Fibroblast of lung (primary cell): Measurements from ENCODE around the gene WDR59. TPM values are rescaled to one million over a fixed set of nuclear protein-coding genes. Genes with fewer than 3 reads are reported as not detected.

ENCODE experiments used
- DNase-seq, 2 donors: peaks; one replicate each; pipeline versions ENCODE4 v3.0.0 to v3.0.0-alpha.2; 2010; ENCODE audit warnings: low read depth in 2 of 2
- H2AFZ ChIP-seq: 2 replicates; pipeline ENCODE4 v1.5.1; 2012; ENCODE audit warnings: low read length, control low read depth, inconsistent platforms
- H3K27ac ChIP-seq: 2 replicates; pipeline ENCODE4 v1.5.1; 2011; ENCODE audit warnings: low read length, control low read depth; ENCODE audit not compliant: insufficient read depth
- H3K27me3 ChIP-seq: 2 replicates; pipeline ENCODE4 v1.5.1; 2011; ENCODE audit warnings: mild to moderate bottlenecking, low read length; ENCODE audit not compliant: control insufficient read depth, insufficient read depth
- H3K36me3 ChIP-seq: 2 replicates; pipeline ENCODE4 v1.5.1; 2011; ENCODE audit warnings: low read length; ENCODE audit not compliant: control insufficient read depth, insufficient read depth
- H3K4me1 ChIP-seq: 2 replicates; pipeline ENCODE4 v1.5.1; 2011; ENCODE audit warnings: low read length; ENCODE audit not compliant: control insufficient read depth, insufficient read depth; ENCODE audit errors: extremely low read depth
- H3K4me2 ChIP-seq: 2 replicates; pipeline ENCODE4 v1.5.1; 2011; ENCODE audit warnings: low read length, control low read depth; ENCODE audit not compliant: insufficient read depth; ENCODE audit errors: extremely low read depth
- H3K4me3 ChIP-seq, 4 experiments: fragments of 200-600 bp in 1 of 4; sonication (generic) in 1 of 4; replicated peaks in 1 of 4; 2 replicates each; pipeline ENCODE4 v1.5.1; 2011 to 2016; ENCODE audit warnings: low read length in 4 of 4, low read depth in 3 of 4, mild to moderate bottlenecking in 3 of 4, control low read depth in 2 of 4, inconsistent platforms in 1 of 4, mixed read lengths in 1 of 4; ENCODE audit not compliant: insufficient read depth in 1 of 4; ENCODE audit errors: control extremely low read depth in 1 of 4
- H3K79me2 ChIP-seq: 2 replicates; pipeline ENCODE4 v1.5.1; 2012; ENCODE audit warnings: mild to moderate bottlenecking, low read length, inconsistent platforms; ENCODE audit not compliant: control insufficient read depth, insufficient read depth
- H3K9ac ChIP-seq: 2 replicates; pipeline ENCODE4 v1.5.1; 2011; ENCODE audit warnings: mild to moderate bottlenecking, low read length, control low read depth; ENCODE audit not compliant: insufficient read depth
- H3K9me3 ChIP-seq: 2 replicates; pipeline ENCODE4 v1.5.1; 2012; ENCODE audit warnings: low read depth, low read length; ENCODE audit not compliant: control insufficient read depth, insufficient read depth
- H4K20me1 ChIP-seq: 2 replicates; pipeline ENCODE4 v1.5.1; 2011; ENCODE audit warnings: low read length; ENCODE audit not compliant: control insufficient read depth, insufficient read depth; ENCODE audit errors: extremely low read depth
- EZH2 ChIP-seq: IDR thresholded peaks from 2 replicates; pipeline ENCODE4 v1.5.1; 2012; ENCODE audit warnings: low read length, control low read depth, mild to moderate bottlenecking; ENCODE audit errors: missing control alignments
- polyA plus RNA-seq, 2 donors: library from polyadenylated mRNA; depleted of rRNA in 1 of 2; stranded (reverse) in 1 of 2; unstranded in 1 of 2; fragments of >200 nt; gene quantifications; 2 replicates each; pipeline ENCODE4 v1.2.1, GENCODE V29; 2011 to 2012; ENCODE audit warnings: missing spikeins in 1 of 2
- total RNA-seq: library from RNA; depleted of rRNA; stranded (reverse); fragments of >200 nt; gene quantifications from 2 replicates; pipeline ENCODE4 v1.2.1, GENCODE V29; 2014
- TF ChIP-seq, protein P1 (sequence below), 2 donors: IDR thresholded peaks in 1 of 2; conservative IDR thresholded peaks in 1 of 2; 1 replicate in 1 of 2; 2 replicates in 1 of 2; pipeline ENCODE4 v1.5.1; 2011 to 2012; ENCODE audit warnings: low read length in 2 of 2, control low read depth in 1 of 2, inconsistent platforms in 1 of 2, low read depth in 1 of 2, mild to moderate bottlenecking in 1 of 2

The WDR59 gene
- total and polyA plus RNA-seq, 2 donors (not counting 1 experiment from before 2014, with no cell fraction given): 16.0 to 30.2 TPM

DNA sequence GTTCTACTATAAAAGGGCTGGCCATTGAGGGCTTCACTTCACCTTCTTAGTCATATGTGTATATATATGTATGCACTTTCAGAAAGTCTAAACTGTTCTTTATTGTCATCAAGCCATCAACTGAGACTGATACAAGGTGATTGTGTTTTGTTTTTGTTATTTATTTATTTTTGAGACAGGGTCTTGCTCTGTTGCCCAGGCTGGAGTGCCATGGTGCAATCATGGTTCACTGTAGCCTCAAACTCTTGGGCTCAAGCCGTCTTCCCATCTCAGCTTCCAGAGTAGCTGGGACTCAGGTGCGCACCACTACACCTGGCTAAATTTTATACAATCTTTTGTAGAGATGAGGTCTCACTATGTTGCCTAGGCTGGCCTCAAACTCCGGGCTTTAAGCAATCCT, 19.5 kb upstream of the WDR59 start:
- Histone ChIP-seq H4K20me1 (no peaks in the 10 kb centered on the region), H3K4me1 (peaks cover 6% of the 10 kb centered on the region), H2AFZ (no peak overlapping the region), H3K9ac (no peak overlapping the region), H3K9me3 (no peaks in the 10 kb centered on the region), H3K27me3 (no peaks in the 10 kb centered on the region), H3K4me3 (no peak overlapping the region), H3K27ac (no peak overlapping the region), H3K79me2 (peaks cover 74% of the 10 kb centered on the region), H3K36me3 (no peaks in the 10 kb centered on the region), H3K4me2 (no peak overlapping the region)
- DNase-seq: no peak
- no peak for TF ChIP-seq EZH2
- TF ChIP-seq, protein P1, sequence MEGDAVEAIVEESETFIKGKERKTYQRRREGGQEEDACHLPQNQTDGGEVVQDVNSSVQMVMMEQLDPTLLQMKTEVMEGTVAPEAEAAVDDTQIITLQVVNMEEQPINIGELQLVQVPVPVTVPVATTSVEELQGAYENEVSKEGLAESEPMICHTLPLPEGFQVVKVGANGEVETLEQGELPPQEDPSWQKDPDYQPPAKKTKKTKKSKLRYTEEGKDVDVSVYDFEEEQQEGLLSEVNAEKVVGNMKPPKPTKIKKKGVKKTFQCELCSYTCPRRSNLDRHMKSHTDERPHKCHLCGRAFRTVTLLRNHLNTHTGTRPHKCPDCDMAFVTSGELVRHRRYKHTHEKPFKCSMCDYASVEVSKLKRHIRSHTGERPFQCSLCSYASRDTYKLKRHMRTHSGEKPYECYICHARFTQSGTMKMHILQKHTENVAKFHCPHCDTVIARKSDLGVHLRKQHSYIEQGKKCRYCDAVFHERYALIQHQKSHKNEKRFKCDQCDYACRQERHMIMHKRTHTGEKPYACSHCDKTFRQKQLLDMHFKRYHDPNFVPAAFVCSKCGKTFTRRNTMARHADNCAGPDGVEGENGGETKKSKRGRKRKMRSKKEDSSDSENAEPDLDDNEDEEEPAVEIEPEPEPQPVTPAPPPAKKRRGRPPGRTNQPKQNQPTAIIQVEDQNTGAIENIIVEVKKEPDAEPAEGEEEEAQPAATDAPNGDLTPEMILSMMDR (conservative IDR thresholded peaks at IDR 0.05 in 1 of 2, IDR thresholded peaks at IDR 0.05 in 1 of 2; ENCODE audit: low read depth in 1 of 2, low read length in 2 of 2): no peak

DNA sequence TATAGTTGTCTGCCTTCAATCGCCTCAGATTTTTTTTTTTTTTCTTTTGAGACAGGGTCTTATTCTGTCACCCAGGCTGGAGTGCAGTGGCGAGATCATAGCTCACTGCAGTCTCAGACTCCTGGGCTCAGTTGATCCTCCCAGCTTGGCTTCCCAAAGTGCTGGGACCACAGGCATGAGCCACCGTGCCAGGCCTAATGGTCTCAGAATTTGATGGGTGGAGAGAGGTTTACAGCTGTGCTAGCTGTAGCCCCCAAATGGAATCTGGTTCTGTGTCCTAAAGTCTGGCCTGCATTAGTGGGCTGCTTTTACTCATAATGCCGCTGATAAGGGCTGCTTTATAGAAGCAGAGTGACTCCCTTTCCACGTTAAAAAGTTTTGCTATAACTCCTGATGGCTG, 19.0 kb upstream of the WDR59 start:
- no peak overlapping the region for H3K27ac ChIP-seq
- H3K36me3 ChIP-seq: no peaks in the 10 kb centered on the region
- H3K4me3 ChIP-seq: no peak overlapping the region
- H3K4me2 ChIP-seq: no peak overlapping the region
- no peak for DNase-seq
- no peak for TF ChIP-seq EZH2
- TF ChIP-seq, protein P1 (conservative IDR thresholded peaks at IDR 0.05 in 1 of 2, IDR thresholded peaks at IDR 0.05 in 1 of 2; ENCODE audit: low read depth in 1 of 2, low read length in 2 of 2): no peak
- no peak overlapping the region for H2AFZ ChIP-seq
- peaks cover 6% of the 10 kb centered on the region for H3K4me1 ChIP-seq
- H3K79me2 ChIP-seq: peaks cover 70% of the 10 kb centered on the region
- no peaks in the 10 kb centered on the region for H3K27me3 ChIP-seq
- H4K20me1 ChIP-seq: no peaks in the 10 kb centered on the region
- no peak overlapping the region for H3K9ac ChIP-seq
- H3K9me3 ChIP-seq: no peaks in the 10 kb centered on the region

DNA sequence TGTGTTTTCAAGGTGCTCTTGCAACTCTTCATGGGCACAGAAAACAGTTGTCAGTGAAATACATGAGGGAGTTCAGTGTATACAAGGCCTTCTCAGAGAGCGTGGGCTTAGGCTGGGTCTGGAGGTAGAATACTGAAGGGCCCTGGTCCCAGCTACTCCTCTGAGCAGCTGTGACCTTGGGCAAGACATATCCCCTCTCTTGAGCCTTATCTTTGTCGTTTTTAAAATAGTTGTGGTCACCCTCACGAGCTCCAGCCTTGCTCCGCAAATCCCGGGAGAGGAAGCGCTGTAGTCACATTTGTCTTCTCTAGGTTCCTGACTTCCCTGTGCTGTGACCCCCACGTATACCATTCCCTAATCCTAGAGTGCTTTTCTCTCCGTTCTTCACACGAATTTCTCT, 17.6 kb upstream of the WDR59 start:
- H3K27ac ChIP-seq: no peak overlapping the region
- DNase-seq: peak in 1 of 2 donors; percentile 23
- no peaks in the 10 kb centered on the region for H4K20me1 ChIP-seq
- no peak overlapping the region for H3K4me2 ChIP-seq
- peak overlapping the region in 1 of 4 experiments; percentile 86 for H3K4me3 ChIP-seq
- H3K9ac ChIP-seq: no peak overlapping the region
- H3K9me3 ChIP-seq: no peaks in the 10 kb centered on the region
- TF ChIP-seq, protein P1 (conservative IDR thresholded peaks at IDR 0.05 in 1 of 2, IDR thresholded peaks at IDR 0.05 in 1 of 2; ENCODE audit: low read depth in 1 of 2, low read length in 2 of 2): no peak
- TF ChIP-seq EZH2: no peak
- H3K36me3 ChIP-seq: no peaks in the 10 kb centered on the region
- no peaks in the 10 kb centered on the region for H3K27me3 ChIP-seq
- no peak overlapping the region for H2AFZ ChIP-seq
- peaks cover 64% of the 10 kb centered on the region for H3K79me2 ChIP-seq
- peaks cover 8% of the 10 kb centered on the region for H3K4me1 ChIP-seq
